SK-N-MC (cell line): Measurements from ENCODE around the gene PRCD.
"Not testable (repeated sequence)": the region's sequence is repeated elsewhere in the genome, so short reads cannot be mapped to it uniquely, and the experiment has no call there.

ENCODE experiments used
- DNase-seq: peaks from one replicate; pipeline ENCODE4 v3.0.0-alpha.2; 2011; ENCODE audit warnings: low read depth, low spot score
- H3K27ac ChIP-seq: fragments of 200-600 bp; sonication (generic); 2 replicates; pipeline ENCODE4 v1.5.1; 2016; ENCODE audit warnings: mixed run types
- H3K36me3 ChIP-seq: fragments of 200-600 bp; sonication (generic); 2 replicates; pipeline ENCODE4 v1.6.1; 2017; ENCODE audit warnings: antibody characterized with exemption, low read length, mixed read lengths; ENCODE audit not compliant: insufficient read depth
- H3K4me3 ChIP-seq: fragments of 200-600 bp; sonication (generic); 2 replicates; pipeline ENCODE4 v1.5.1; 2016
- H3K9ac ChIP-seq: fragments of 200-600 bp; sonication (generic); 2 replicates; pipeline ENCODE4 v1.8.0; 2017; ENCODE audit warnings: mixed run types, mixed read lengths; ENCODE audit not compliant: insufficient read length
- H3K9me3 ChIP-seq: fragments of 200-600 bp; sonication (generic); 2 replicates; pipeline ENCODE4 v1.6.1; 2017; ENCODE audit warnings: low read depth, mild to moderate bottlenecking, antibody characterized with exemption, low read length, moderate library complexity, mixed read lengths
- EZH2 ChIP-seq: fragments of 200-600 bp; sonication (generic); IDR thresholded peaks from one replicate; pipeline ENCODE4 v1.6.1; 2017; ENCODE audit warnings: antibody characterized with exemption
- FOXP2 ChIP-seq: optimal IDR thresholded peaks from 2 replicates; pipeline ENCODE3; 2011; ENCODE audit warnings: mild to moderate bottlenecking, moderate library complexity; ENCODE audit not compliant: insufficient read depth; ENCODE audit errors: extremely low read length, control extremely low read depth
- POLR2AphosphoS5 ChIP-seq: IDR thresholded peaks from 2 replicates; pipeline ENCODE4 v1.6.1; 2012; ENCODE audit warnings: mild to moderate bottlenecking, low read depth, low read length, borderline replicate concordance

PRCD gene

GRCh38 chr17:76560877-76561221, 21.0 kb downstream of the PRCD start:
- H3K9ac ChIP-seq: peak overlapping the region; percentile 14
- peak overlapping the region; percentile 1; the same call in 1 of the 2 replicates for H3K27ac ChIP-seq
- no peak for DNase-seq
- no peaks in the 10 kb centered on the region for H3K9me3 ChIP-seq
- peak overlapping the region; percentile 92 for H3K4me3 ChIP-seq
- peaks cover 64% of the 10 kb centered on the region for H3K36me3 ChIP-seq
- no peak for TF ChIP-seq FOXP2
- no peak for TF ChIP-seq POLR2AphosphoS5
- no peak for TF ChIP-seq EZH2

DNA sequence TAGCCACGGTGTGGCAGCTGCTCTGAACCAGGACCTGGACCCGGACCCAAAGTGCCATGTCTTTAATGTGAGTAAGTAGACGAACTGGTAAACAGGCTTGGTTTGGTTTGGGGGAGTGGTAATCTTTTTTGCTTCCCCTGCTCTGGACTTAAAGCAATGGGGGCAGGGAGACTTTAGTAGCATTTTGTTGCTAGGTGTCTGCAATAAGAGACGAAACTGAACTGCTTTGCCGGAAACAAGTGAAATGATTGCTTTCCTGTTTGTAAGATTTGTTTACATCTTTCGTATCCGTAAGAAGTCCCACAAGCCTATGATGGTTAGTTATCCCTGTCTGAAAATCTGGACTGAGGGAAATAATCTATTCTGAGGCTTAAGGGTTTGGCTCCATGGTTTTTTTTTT, 21.5 kb downstream of the PRCD start:
- peak overlapping the region; percentile 92 for H3K4me3 ChIP-seq
- peak overlapping the region; percentile 32 for H3K9ac ChIP-seq
- peaks cover 68% of the 10 kb centered on the region for H3K36me3 ChIP-seq
- peak overlapping the region; percentile 1; the same call in 1 of the 2 replicates for H3K27ac ChIP-seq
- H3K9me3 ChIP-seq: no peaks in the 10 kb centered on the region
- TF ChIP-seq FOXP2: no peak
- no peak for TF ChIP-seq POLR2AphosphoS5
- no peak for TF ChIP-seq EZH2
- DNase-seq: no peak

DNA sequence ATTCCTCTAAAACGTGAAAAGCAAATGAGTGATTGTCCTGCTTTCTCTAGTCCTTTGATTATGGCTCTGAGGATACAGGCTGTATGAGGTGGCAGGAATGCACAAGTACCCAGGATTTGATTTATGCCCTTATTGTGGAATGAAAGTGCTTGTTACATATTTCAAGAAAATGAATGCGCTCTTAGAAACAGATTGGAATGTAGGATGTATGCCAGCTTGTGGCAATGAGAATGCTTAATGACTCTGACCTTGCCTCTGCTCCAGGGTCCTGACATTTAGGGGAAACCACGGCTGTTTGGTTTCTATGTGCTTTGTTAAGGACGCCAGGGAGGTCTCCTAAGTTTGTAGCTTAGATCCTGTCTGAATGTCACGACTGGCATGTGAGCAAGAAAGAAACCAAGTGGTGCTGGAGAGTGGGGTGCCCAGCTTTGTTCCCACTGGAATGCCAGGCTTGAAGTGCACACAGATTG, 22.0 kb downstream of the PRCD start:
- Histone ChIP-seq H3K9ac (peak overlapping the region; percentile 32), H3K9me3 (no peaks in the 10 kb centered on the region), H3K27ac (peak overlapping the region; percentile 1), H3K36me3 (peaks cover 68% of the 10 kb centered on the region), H3K4me3 (peak overlapping the region; percentile 35)
- DNase-seq: no peak
- TF ChIP-seq POLR2AphosphoS5 (no peak), FOXP2 (no peak), EZH2 (no peak)

- H3K27ac ChIP-seq: peak overlapping the region; percentile 71; the same call in 1 of the 2 replicates
- no peak overlapping the region for H3K4me3 ChIP-seq
Observed at GRCh38 chr17:76562734-76563148, 22.9 kb downstream of the PRCD start.

DNA sequence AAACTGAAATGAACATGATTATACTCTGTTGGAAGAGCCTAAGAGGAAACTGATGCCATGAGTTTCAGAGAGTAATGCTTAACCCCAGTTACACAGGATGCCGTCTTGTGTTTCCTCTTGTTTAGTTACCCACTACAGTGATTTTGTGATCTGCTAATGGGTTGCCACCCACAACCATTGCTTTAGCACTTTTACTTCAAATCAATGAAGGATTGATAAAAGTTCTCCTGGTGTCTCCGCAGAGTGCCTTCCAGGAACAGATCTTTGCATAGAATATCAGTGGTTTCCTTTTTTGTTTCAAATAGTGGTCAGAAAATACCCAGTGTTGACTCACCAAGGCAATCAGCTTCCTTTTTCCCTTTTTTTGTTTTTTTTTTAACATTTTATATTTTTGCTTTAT, 23.5 kb downstream of the PRCD start:
- H3K9me3 ChIP-seq, H3K9ac ChIP-seq, H3K4me3 ChIP-seq, H3K27ac ChIP-seq, DNase-seq: not testable (repeated sequence)
- H3K36me3 ChIP-seq: peaks cover 65% of the 10 kb centered on the region

More at GRCh38 chr17:76562734-76563148, 22.9 kb downstream of the PRCD start:
- H3K9ac ChIP-seq: no peak overlapping the region
- no peak for DNase-seq
- peaks cover 68% of the 10 kb centered on the region for H3K36me3 ChIP-seq
- H3K9me3 ChIP-seq: no peaks in the 10 kb centered on the region
- TF ChIP-seq POLR2AphosphoS5: no peak
- TF ChIP-seq FOXP2: no peak
- TF ChIP-seq EZH2: no peak

- not testable (repeated sequence) for DNase-seq, H3K4me3 ChIP-seq, H3K9me3 ChIP-seq, H3K9ac ChIP-seq
- H3K36me3 ChIP-seq: peaks cover 47% of the 10 kb centered on the region
- 0 out of 2 replicates have a peak overlapping the region, but pooled peaks have one; percentile 17 for H3K27ac ChIP-seq
Observed at GRCh38 chr17:76564991-76565727, 25.3 kb downstream of the PRCD start.

DNA sequence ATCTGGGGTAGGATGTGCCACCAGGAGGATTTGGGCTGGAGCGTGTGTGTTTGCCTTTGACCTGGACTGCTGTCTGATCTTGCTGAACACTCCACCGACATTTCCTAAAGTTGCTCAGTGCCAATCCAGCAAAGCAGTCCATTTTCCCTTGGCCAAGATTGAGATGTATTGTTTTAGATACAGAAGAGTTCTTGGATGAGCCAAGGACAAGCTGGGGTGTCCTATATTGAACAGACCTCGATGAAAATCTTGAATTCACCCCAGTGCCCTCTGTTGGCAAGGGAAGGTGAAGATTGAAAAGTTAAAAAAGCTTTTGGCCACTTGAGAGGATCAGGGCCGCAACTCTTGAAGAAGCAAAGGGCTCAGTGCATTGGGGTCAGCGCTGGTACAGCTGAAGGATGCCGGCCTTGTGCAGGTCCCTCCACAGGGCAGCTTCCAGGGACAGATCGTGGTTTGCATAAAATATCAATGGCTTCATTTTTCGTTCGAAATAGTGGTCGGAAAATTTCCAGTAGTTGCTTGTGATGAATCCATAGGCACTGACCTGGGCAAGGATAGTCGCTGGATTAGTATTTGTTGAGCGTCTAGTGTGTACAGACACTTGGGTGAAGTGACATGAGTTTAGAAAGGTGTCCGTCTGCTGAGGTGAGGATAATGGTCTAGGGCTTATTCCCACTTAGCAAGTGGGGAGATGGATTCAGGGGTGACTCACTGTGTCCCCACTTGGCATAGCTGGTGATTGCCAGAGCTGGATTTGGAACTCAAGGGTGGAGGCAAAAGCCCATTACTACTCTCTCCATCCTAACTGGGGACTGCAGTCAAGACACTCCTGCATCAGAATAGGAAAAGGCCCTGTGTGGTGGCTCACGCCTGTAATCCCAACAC, 26.1 kb downstream of the PRCD start:
- H3K4me3 ChIP-seq: no peak overlapping the region
- peaks cover 39% of the 10 kb centered on the region for H3K36me3 ChIP-seq
- H3K9me3 ChIP-seq: no peaks in the 10 kb centered on the region
- peak; percentile 33 for TF ChIP-seq POLR2AphosphoS5
- TF ChIP-seq EZH2: no peak
- peak overlapping the region; percentile 17 for H3K27ac ChIP-seq
- no peak overlapping the region for H3K9ac ChIP-seq
- no peak for DNase-seq

GRCh38 chr17:76566613-76566943, 26.7 kb downstream of the PRCD start:
- no peak for DNase-seq
- Histone ChIP-seq H3K4me3 (no peak overlapping the region), H3K9me3 (no peaks in the 10 kb centered on the region), H3K36me3 (peaks cover 33% of the 10 kb centered on the region), H3K27ac (no peak overlapping the region), H3K9ac (no peak overlapping the region)
- no peak for TF ChIP-seq EZH2
- TF ChIP-seq POLR2AphosphoS5: no peak
- no peak for TF ChIP-seq FOXP2

DNA sequence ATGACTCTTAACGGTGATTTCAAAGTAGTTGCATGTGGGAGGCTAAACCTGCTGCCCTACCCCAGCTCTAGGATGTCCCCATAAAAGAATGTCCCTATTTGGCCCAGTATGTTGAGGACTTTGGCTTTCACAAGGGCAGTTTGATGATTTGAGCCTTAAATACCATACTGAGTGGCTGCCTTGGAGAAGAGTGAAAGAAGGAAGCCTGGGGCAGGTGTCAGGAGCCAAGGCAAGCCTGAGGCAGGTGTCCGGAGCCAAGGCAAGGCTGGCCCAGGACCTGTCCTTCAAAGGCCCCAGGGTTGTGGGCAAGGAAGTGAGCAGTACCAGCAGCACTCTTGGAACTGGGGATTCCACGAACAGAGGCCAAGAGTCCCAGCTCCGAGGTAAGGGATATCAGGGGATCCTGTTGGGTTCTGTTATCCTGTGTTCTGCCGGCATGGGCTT, 27.2 kb downstream of the PRCD start:
- Histone ChIP-seq H3K9me3 (no peaks in the 10 kb centered on the region), H3K27ac (peak overlapping the region; percentile 15; the same call in 1 of the 2 replicates), H3K4me3 (no peak overlapping the region), H3K9ac (no peak overlapping the region), H3K36me3 (peaks cover 29% of the 10 kb centered on the region)
- TF ChIP-seq POLR2AphosphoS5 (peak; percentile 19; the same call in 1 of the 2 replicates), FOXP2 (no peak)
- DNase-seq: no peak
